Measurements from ENCODE around the gene MDH1.

MDH1 gene

DNA sequence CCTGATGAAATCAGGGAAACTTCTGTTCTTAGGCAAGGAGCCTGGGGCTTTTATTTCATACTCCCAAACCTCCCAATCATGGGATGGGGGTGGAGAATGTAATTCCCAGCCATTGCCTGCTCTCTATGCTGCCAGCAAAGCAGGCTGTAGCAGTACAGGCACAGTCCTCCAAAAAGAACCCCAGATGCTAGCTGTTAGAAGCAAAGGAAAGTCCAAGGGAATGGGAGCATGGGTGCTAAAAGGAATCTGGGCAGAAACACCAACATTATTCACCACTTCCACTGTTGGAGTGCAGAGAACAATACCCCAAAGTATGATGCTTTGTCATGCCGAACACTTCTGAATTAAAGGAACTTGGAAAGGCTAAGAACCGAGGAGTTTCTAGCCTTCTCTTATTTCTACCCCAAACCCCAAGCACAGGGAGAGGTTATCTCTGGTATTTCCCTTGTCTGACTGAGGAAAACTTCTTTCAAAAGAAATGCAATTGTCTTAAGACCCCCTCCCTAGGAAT lies 24.7 kb downstream of the MDH1 start:
- 0 out of 2 replicates have a peak, but pooled peaks cover under 1% of the 10 kb centered on the region for H3K36me3 ChIP-seq (ENCODE audit: insufficient read depth, low read length)
- TF ChIP-seq EZH2 (IDR thresholded peaks at IDR 0.05; ENCODE audit: borderline replicate concordance, low read length), result no peak
- TF ChIP-seq, protein P1, sequence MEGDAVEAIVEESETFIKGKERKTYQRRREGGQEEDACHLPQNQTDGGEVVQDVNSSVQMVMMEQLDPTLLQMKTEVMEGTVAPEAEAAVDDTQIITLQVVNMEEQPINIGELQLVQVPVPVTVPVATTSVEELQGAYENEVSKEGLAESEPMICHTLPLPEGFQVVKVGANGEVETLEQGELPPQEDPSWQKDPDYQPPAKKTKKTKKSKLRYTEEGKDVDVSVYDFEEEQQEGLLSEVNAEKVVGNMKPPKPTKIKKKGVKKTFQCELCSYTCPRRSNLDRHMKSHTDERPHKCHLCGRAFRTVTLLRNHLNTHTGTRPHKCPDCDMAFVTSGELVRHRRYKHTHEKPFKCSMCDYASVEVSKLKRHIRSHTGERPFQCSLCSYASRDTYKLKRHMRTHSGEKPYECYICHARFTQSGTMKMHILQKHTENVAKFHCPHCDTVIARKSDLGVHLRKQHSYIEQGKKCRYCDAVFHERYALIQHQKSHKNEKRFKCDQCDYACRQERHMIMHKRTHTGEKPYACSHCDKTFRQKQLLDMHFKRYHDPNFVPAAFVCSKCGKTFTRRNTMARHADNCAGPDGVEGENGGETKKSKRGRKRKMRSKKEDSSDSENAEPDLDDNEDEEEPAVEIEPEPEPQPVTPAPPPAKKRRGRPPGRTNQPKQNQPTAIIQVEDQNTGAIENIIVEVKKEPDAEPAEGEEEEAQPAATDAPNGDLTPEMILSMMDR (IDR thresholded peaks at IDR 0.05; ENCODE audit: low read length), result no peak
- no peaks in the 10 kb centered on the region for H3F3A ChIP-seq (ENCODE audit: insufficient read depth, low read length)
- H3K9me3 ChIP-seq (ENCODE audit: low read length), result no peaks in the 10 kb centered on the region
- no peaks in the 10 kb centered on the region for H3K9me2 ChIP-seq (ENCODE audit: low read depth, low read length)
- no peaks in the 10 kb centered on the region for H3K79me2 ChIP-seq (ENCODE audit: insufficient read depth, low read length)
- H2AFZ ChIP-seq (ENCODE audit: low read length), result no peak overlapping the region
- no peaks in the 10 kb centered on the region for H4K20me1 ChIP-seq (ENCODE audit: insufficient read depth, low read length)
- no peak overlapping the region for H3K4me3 ChIP-seq (ENCODE audit: low read depth, low read length, poor library complexity, severe bottlenecking)
- H3K9ac ChIP-seq (ENCODE audit: low read length), result no peak overlapping the region
- no peaks in the 10 kb centered on the region for H3K27me3 ChIP-seq (ENCODE audit: insufficient read depth, low read length)
- no peak overlapping the region for H3K27ac ChIP-seq (ENCODE audit: low read depth, low read length, poor library complexity, severe bottlenecking)
- H3K4me2 ChIP-seq (ENCODE audit: low read length), result no peak overlapping the region
- no peaks in the 10 kb centered on the region for H3K4me1 ChIP-seq (ENCODE audit: insufficient read depth, low read length, severe bottlenecking)

DNA sequence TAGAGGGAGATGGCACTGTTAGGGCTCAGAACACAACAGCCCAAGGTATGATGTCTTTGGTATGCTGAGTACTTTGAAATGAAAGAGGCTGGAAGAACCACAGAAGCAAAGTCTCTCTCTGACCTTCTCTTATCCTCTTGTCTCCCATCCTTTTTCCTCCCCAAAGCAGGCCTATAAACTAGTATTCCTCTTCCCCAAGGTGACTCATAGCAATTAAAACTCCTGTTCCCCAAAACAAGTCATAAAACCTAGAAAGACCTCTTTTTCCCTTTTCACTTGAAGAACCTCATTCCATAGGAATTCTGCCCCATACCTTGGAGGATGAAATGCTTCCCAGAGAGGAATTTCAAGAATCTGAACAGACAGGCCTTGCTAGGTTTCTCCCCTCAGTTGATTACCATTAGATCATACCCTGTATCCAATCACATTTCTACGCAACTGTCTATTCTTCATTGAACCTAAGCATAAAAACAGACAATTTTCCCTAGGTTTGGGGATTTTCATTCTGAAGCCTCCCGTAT lies 25.7 kb downstream of the MDH1 start:
- no peaks in the 10 kb centered on the region for H3K27me3 ChIP-seq (ENCODE audit: insufficient read depth, low read length)
- no peaks in the 10 kb centered on the region for H3K9me2 ChIP-seq (ENCODE audit: low read depth, low read length)
- H3K27ac ChIP-seq (ENCODE audit: low read depth, low read length, poor library complexity, severe bottlenecking), result no peak overlapping the region
- no peaks in the 10 kb centered on the region for H4K20me1 ChIP-seq (ENCODE audit: insufficient read depth, low read length)
- no peaks in the 10 kb centered on the region for H3K79me2 ChIP-seq (ENCODE audit: insufficient read depth, low read length)
- H3K9ac ChIP-seq (ENCODE audit: low read length), result no peak overlapping the region
- no peaks in the 10 kb centered on the region for H3K9me3 ChIP-seq (ENCODE audit: low read length)
- H3K36me3 ChIP-seq (ENCODE audit: insufficient read depth, low read length), result no peaks in the 10 kb centered on the region
- H3K4me2 ChIP-seq (ENCODE audit: low read length), result no peak overlapping the region
- no peak overlapping the region for H3K4me3 ChIP-seq (ENCODE audit: low read depth, low read length, poor library complexity, severe bottlenecking)
- TF ChIP-seq, protein P1 (IDR thresholded peaks at IDR 0.05; ENCODE audit: low read length), result no peak
- no peak for TF ChIP-seq EZH2 (IDR thresholded peaks at IDR 0.05; ENCODE audit: borderline replicate concordance, low read length)
- no peaks in the 10 kb centered on the region for H3F3A ChIP-seq (ENCODE audit: insufficient read depth, low read length)
- no peak overlapping the region for H2AFZ ChIP-seq (ENCODE audit: low read length)
- H3K4me1 ChIP-seq (ENCODE audit: insufficient read depth, low read length, severe bottlenecking), result no peaks in the 10 kb centered on the region

DNA sequence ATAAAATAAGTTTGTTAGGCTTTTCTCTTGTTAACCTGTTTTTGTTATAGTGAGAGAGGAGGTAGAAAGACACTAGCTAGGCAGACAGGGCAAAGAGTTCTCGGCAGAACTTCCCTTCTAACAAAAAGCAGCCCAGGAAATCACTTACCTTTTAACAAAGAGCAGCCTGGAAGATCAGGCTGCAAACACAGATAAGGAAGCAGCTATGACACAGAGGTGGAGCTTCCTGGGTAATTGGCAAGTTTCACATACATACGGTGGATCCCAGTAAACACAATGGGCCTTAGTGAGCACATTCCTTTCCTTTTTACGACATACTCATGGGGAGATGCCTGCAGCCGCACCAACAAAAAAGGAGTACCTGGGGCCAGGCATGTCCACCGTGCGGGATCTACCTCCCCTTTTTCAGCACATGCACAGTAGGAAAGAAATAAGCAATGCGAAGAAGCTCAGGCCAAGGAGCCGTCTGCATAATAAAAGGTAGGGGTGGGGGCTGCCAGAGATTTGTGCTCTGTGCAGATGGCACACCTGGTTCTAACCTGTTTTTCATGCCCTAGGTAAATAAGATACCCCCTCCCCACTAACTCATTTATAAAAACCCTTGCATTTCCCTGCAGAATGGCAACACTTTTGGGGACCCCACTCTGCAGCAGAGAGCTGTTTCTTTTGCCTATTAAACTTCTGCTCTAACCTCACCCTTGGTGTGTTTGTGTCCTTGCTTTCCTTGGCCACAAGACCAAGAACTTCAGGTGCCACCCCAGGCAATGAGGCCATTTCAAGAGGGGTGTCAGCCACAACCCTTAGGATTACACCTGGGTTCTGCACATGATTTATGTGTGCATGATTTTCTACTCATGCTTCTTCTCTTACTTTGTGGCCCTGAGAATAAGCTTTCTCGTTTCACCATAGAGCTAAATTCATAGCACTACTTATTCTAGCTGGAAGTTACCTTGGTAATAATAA lies 26.5 kb downstream of the MDH1 start:
- Histone ChIP-seq H3K4me2 (ENCODE audit: low read length) (no peak overlapping the region), H3K9ac (ENCODE audit: low read length) (no peak overlapping the region), H3K4me1 (ENCODE audit: insufficient read depth, low read length, severe bottlenecking) (no peaks in the 10 kb centered on the region), H3K79me2 (ENCODE audit: insufficient read depth, low read length) (no peaks in the 10 kb centered on the region), H4K20me1 (ENCODE audit: insufficient read depth, low read length) (no peaks in the 10 kb centered on the region), H3K27me3 (ENCODE audit: insufficient read depth, low read length) (no peaks in the 10 kb centered on the region), H3K9me3 (ENCODE audit: low read length) (no peaks in the 10 kb centered on the region), H3K36me3 (ENCODE audit: insufficient read depth, low read length) (no peaks in the 10 kb centered on the region), H3F3A (ENCODE audit: insufficient read depth, low read length) (no peaks in the 10 kb centered on the region), H3K9me2 (ENCODE audit: low read depth, low read length) (no peaks in the 10 kb centered on the region), H3K27ac (ENCODE audit: low read depth, low read length, poor library complexity, severe bottlenecking) (no peak overlapping the region), H2AFZ (ENCODE audit: low read length) (no peak overlapping the region), H3K4me3 (ENCODE audit: low read depth, low read length, poor library complexity, severe bottlenecking) (no peak overlapping the region)
- no peak for TF ChIP-seq EZH2 (IDR thresholded peaks at IDR 0.05; ENCODE audit: borderline replicate concordance, low read length)
- TF ChIP-seq, protein P1 (IDR thresholded peaks at IDR 0.05; ENCODE audit: low read length), result no peak

Data from OCI-LY1 (cell line).